Measurements from ENCODE around the gene CT47C1.

CT47C1 gene

GRCh38 chrX:119062750-119063374, 9.9 kb upstream of the CT47C1 start:
- Mint-ChIP-seq H3K9me3 (no peaks in the 10 kb centered on the region), H3K4me3 (no peak overlapping the region), H3K27me3 (ENCODE audit: low read depth) (peaks cover 11% of the 10 kb centered on the region), H3K4me1 (ENCODE audit: low read depth) (no peaks in the 10 kb centered on the region), H3K36me3 (ENCODE audit: low read depth) (no peaks in the 10 kb centered on the region), H3K27ac (no peak overlapping the region)
- DNase-seq (ENCODE audit: low spot score) = no peak

DNA sequence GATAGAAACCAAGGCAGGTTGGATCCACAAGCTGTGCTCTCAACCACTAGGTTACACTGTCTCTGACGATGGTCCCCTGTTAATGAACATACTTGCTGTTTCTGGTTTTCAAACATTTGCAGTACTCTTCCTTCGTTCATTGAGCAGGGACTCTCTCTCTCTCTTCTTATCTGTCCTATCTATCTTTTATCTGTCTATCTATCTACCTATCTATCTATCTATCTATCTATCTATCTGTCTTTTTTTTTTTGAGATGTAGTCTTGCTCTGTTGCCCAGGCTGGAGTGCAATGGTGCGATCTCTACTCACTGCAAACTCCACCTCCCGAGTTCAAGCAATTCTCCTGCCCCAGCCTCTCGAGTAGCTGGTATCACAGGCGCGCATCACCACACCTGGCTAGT, 9.4 kb upstream of the CT47C1 start:
- Mint-ChIP-seq H3K27ac (no peak overlapping the region), H3K36me3 (ENCODE audit: low read depth) (no peaks in the 10 kb centered on the region), H3K4me1 (ENCODE audit: low read depth) (no peaks in the 10 kb centered on the region), H3K27me3 (ENCODE audit: low read depth) (peaks cover 11% of the 10 kb centered on the region), H3K9me3 (no peaks in the 10 kb centered on the region), H3K4me3 (no peak overlapping the region)
- DNase-seq (ENCODE audit: low spot score) = no peak

DNA sequence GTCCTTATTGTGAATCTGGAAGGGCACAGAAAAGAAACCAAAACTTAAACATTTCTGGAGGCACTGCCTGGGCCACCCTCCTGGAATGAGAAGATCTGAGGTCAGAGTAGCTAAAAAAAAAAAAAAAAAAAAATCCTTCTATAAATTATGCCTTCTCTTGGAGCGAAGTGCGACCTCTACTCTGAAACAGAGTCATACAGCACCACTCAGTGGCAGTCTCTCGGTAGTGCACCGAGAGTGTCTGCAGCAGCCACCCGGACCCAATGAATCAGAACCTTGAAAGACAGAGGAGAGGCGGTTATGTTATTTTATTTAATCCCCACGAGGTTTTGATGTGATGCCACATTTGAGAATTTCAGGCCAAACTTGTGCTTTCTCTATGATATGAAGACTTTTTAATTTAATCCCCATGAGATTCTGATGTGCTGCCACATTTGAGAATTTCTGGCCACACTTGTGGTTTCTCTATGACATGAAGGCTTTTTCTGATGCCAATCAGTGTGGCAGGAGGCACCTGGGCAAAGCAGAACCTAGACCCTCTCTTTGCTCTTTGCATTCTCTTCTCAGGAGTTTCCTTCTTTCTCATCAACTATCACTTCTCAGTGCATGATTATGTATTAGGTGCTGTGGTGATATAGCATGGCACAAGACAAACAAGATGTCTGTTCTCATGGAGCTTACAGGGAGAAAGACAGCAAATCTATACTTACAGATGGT, 5.6 kb upstream of the CT47C1 start:
- H3K36me3 Mint-ChIP-seq (ENCODE audit: low read depth) = no peaks in the 10 kb centered on the region
- no peak overlapping the region for H3K4me3 Mint-ChIP-seq
- peaks cover 2% of the 10 kb centered on the region for H3K27me3 Mint-ChIP-seq (ENCODE audit: low read depth)
- H3K27ac Mint-ChIP-seq = no peak overlapping the region
- H3K4me1 Mint-ChIP-seq (ENCODE audit: low read depth) = no peaks in the 10 kb centered on the region
- no peaks in the 10 kb centered on the region for H3K9me3 Mint-ChIP-seq
- DNase-seq (ENCODE audit: low spot score) = peak; percentile 3

GRCh38 chrX:119069128-119069527, 3.7 kb upstream of the CT47C1 start:
- Mint-ChIP-seq H3K36me3 (ENCODE audit: low read depth) (no peaks in the 10 kb centered on the region), H3K27ac (no peak overlapping the region), H3K9me3 (no peaks in the 10 kb centered on the region), H3K4me3 (no peak overlapping the region), H3K4me1 (ENCODE audit: low read depth) (no peaks in the 10 kb centered on the region), H3K27me3 (ENCODE audit: low read depth) (peaks cover 2% of the 10 kb centered on the region)
- no peak for DNase-seq (ENCODE audit: low spot score)

- no peaks in the 10 kb centered on the region for H3K36me3 Mint-ChIP-seq (ENCODE audit: low read depth)
- no peaks in the 10 kb centered on the region for H3K4me1 Mint-ChIP-seq (ENCODE audit: low read depth)
- peaks cover 2% of the 10 kb centered on the region for H3K27me3 Mint-ChIP-seq (ENCODE audit: low read depth)
- no peak for DNase-seq (ENCODE audit: low spot score)
- H3K4me3 Mint-ChIP-seq = no peak overlapping the region
- H3K27ac Mint-ChIP-seq = no peak overlapping the region
- no peaks in the 10 kb centered on the region for H3K9me3 Mint-ChIP-seq
These were observed 3.0 kb upstream of the CT47C1 start for GRCh38 chrX:119069762-119070161.

- no peaks in the 10 kb centered on the region for H3K9me3 Mint-ChIP-seq
- DNase-seq (ENCODE audit: low spot score) = no peak
- H3K4me1 Mint-ChIP-seq (ENCODE audit: low read depth) = no peaks in the 10 kb centered on the region
- no peak overlapping the region for H3K4me3 Mint-ChIP-seq
- no peaks in the 10 kb centered on the region for H3K36me3 Mint-ChIP-seq (ENCODE audit: low read depth)
- no peaks in the 10 kb centered on the region for H3K27me3 Mint-ChIP-seq (ENCODE audit: low read depth)
- no peak overlapping the region for H3K27ac Mint-ChIP-seq
These were observed 1.4 kb upstream of the CT47C1 start for GRCh38 chrX:119071381-119071780.

DNA sequence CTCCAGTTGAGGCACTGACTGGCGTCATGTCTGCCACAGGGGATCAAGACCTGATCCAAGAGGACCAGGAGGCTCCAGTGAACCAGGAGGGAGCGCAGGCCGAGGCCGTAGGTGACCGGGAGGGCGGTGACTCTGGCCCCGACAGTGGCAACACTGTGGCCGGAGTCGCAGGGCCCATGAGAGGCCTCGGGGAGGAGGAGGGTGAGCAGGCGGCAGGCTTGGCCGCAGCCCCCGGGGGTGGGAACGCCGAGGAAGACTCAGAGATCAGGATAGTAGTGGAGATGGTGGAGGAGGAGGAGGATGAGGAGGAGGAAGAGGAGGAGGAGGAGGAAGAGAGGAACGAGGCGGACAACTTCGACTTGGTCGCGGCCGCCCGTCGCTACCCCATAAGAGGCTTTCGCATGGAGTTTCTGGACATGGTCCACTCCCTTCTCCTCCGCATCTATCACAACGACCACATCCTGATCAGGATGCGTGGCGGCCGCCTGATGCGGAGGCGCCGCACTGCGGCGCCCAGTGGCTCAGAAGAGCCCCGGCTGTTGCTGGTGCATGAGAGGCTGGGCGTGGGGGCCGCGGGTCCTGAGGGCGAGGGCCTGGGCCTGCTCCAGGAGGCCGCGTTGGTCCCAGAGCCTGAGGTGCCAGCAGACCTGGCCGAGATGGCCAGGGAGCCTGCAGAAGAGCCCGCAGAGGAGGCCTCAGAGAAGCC, 560 bp downstream of the CT47C1 start:
- Mint-ChIP-seq H3K27me3 (ENCODE audit: low read depth) (peaks cover 5% of the 10 kb centered on the region), H3K9me3 (no peaks in the 10 kb centered on the region), H3K27ac (no peak overlapping the region), H3K4me1 (ENCODE audit: low read depth) (no peaks in the 10 kb centered on the region), H3K4me3 (no peak overlapping the region), H3K36me3 (ENCODE audit: low read depth) (no peaks in the 10 kb centered on the region)
- no peak for DNase-seq (ENCODE audit: low spot score)

DNA sequence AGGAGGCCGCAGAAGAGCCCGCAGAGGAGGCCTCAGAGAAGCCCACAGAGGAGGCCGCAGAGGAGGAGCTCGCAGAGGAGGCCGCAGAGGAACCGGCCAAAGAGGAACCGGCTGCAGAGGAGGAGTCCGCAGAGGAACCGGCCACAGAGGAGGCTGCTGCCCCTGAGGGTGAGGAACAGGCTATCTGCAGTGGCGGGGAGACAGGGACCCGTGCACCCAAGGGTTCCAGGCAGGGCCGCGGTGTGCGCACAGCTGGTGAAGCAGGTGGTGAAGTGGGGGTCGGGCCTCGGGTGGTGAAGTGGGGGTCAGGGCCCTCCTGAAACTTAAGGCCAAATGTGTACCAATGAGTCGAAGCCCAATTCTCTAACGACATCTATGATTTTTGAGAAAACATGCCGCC, 1.1 kb downstream of the CT47C1 start:
- Mint-ChIP-seq H3K4me1 (ENCODE audit: low read depth) (no peaks in the 10 kb centered on the region), H3K9me3 (no peaks in the 10 kb centered on the region), H3K4me3 (no peak overlapping the region), H3K27me3 (ENCODE audit: low read depth) (peaks cover 5% of the 10 kb centered on the region), H3K36me3 (ENCODE audit: low read depth) (no peaks in the 10 kb centered on the region), H3K27ac (no peak overlapping the region)
- no peak for DNase-seq (ENCODE audit: low spot score)

DNA sequence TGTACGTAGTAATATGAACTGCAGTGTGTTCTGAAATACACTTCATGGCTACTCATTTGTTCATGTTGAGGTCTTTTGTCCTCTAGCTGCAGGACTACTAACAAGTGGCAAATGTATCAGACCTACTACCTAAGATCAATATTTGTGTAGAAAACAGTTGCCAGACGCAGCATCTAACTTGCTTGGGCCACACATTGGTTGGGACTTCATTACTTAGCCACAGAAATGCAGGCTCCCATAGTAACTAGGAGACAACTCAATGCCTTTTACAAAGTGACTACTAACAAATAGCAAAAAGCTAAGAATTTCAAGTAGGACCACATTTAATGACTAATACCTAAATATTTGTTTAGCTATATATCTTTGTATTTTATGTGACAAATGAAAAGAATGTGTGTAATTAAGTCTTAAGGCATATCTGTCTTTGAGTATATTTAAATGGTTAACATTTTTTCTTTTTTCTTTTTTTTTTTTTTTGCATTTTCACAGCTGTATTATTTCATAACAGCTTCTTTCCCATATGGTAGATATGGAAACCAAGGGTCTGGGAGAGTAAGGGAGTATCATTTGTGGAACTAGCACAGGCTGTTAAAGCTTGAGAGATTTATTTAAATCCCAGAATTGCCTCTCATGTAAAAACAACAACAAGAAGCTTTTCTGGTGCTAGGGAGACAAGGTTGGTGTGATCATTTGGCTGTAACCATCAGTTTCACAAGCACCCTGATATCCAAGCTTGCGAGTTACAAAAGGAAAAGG, 2.7 kb downstream of the CT47C1 start:
- peaks cover 5% of the 10 kb centered on the region for H3K27me3 Mint-ChIP-seq (ENCODE audit: low read depth)
- no peaks in the 10 kb centered on the region for H3K36me3 Mint-ChIP-seq (ENCODE audit: low read depth)
- no peak overlapping the region for H3K4me3 Mint-ChIP-seq
- H3K27ac Mint-ChIP-seq = no peak overlapping the region
- no peaks in the 10 kb centered on the region for H3K9me3 Mint-ChIP-seq
- DNase-seq (ENCODE audit: low spot score) = no peak
- H3K4me1 Mint-ChIP-seq (ENCODE audit: low read depth) = no peaks in the 10 kb centered on the region

DNA sequence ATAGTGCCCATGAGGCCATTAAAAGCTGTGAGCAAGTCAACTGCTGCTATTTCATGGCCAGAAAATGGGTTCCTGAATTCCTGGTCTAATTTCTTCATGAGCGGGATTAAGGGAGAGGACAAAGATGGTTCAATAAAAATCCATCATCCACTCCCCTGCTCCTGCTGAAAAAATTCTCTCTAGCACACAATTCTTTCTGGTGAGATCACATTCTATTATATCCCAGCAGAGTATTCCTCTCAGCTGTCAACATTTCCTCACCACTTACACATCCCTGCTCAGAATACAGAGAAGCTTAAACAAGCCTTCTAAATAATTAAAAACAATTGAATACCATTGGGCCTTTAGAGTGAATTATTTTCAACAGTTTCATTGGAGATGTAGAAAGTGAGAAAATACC, 9.5 kb downstream of the CT47C1 start:
- Mint-ChIP-seq H3K9me3 (no peaks in the 10 kb centered on the region), H3K4me3 (no peak overlapping the region), H3K27ac (no peak overlapping the region), H3K4me1 (ENCODE audit: low read depth) (no peaks in the 10 kb centered on the region), H3K27me3 (ENCODE audit: low read depth) (peaks cover 3% of the 10 kb centered on the region), H3K36me3 (ENCODE audit: low read depth) (no peaks in the 10 kb centered on the region)
- DNase-seq (ENCODE audit: low spot score) = no peak

DNA sequence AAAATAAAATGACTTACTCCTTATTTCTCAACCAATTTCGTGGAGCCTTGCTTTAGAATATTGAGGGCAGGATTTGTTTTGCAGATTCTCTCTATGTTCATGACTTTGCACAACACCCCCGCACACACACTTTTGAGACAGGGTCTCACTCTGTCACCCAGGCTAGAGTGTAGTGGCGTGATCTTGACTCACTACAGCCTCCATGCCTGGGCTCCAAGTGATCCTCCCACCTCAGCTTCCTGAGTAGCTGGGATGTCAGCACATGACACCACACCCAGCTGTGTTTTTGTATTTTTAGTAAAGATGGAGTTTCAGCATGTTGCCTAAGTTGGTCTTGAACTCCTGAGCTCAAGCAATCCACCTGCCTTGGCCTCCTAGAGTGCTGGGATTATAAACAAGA, 12.0 kb downstream of the CT47C1 start:
- no peak for DNase-seq (ENCODE audit: low spot score)
- H3K4me1 Mint-ChIP-seq (ENCODE audit: low read depth) = no peaks in the 10 kb centered on the region
- H3K36me3 Mint-ChIP-seq (ENCODE audit: low read depth) = no peaks in the 10 kb centered on the region
- no peak overlapping the region for H3K27ac Mint-ChIP-seq
- no peaks in the 10 kb centered on the region for H3K9me3 Mint-ChIP-seq
- H3K4me3 Mint-ChIP-seq = no peak overlapping the region
- H3K27me3 Mint-ChIP-seq (ENCODE audit: low read depth) = no peaks in the 10 kb centered on the region

DNA sequence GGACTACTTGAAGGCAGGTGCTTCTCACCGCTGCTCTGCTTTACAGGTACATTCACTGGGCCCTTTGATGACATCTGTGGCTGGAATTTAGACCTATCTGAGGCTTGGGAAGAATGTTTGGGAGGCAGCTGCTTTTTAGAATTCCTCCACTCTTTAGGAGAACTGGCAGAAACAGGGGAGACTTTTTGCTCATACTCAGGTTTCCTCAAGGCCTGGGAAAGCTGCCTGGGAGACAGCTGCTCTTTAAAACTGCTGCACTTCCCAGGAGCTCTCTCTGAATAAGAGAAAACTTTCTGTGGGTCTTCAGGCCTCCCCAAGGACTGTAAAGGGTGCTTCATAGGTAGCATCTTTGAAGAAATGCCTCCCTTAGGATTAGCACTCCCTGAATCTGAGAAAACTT, 14.3 kb downstream of the CT47C1 start:
- no peaks in the 10 kb centered on the region for H3K4me1 Mint-ChIP-seq (ENCODE audit: low read depth)
- H3K27ac Mint-ChIP-seq = no peak overlapping the region
- H3K27me3 Mint-ChIP-seq (ENCODE audit: low read depth) = no peaks in the 10 kb centered on the region
- no peaks in the 10 kb centered on the region for H3K9me3 Mint-ChIP-seq
- no peak for DNase-seq (ENCODE audit: low spot score)
- H3K4me3 Mint-ChIP-seq = no peak overlapping the region
- H3K36me3 Mint-ChIP-seq (ENCODE audit: low read depth) = no peaks in the 10 kb centered on the region

- Mint-ChIP-seq H3K9me3 (no peaks in the 10 kb centered on the region), H3K27me3 (ENCODE audit: low read depth) (no peaks in the 10 kb centered on the region), H3K4me3 (no peak overlapping the region), H3K27ac (no peak overlapping the region), H3K4me1 (ENCODE audit: low read depth) (no peaks in the 10 kb centered on the region), H3K36me3 (ENCODE audit: low read depth) (no peaks in the 10 kb centered on the region)
- no peak for DNase-seq (ENCODE audit: low spot score)
These were observed 16.8 kb downstream of the CT47C1 start for GRCh38 chrX:119089619-119090018.

- H3K9me3 Mint-ChIP-seq = no peaks in the 10 kb centered on the region
- no peaks in the 10 kb centered on the region for H3K27me3 Mint-ChIP-seq (ENCODE audit: low read depth)
- H3K27ac Mint-ChIP-seq = no peak overlapping the region
- DNase-seq (ENCODE audit: low spot score) = no peak
- no peak overlapping the region for H3K4me3 Mint-ChIP-seq
- no peaks in the 10 kb centered on the region for H3K4me1 Mint-ChIP-seq (ENCODE audit: low read depth)
- no peaks in the 10 kb centered on the region for H3K36me3 Mint-ChIP-seq (ENCODE audit: low read depth)
These were observed 17.8 kb downstream of the CT47C1 start for GRCh38 chrX:119090627-119091026.

Data from T-helper 2 cell treated with Interferon-gamma antibody and Interleukin-4, amounts not matched to agents 5 μg/mL and 100 μg/mL, for 36 hours (primary cell).